Measurements from ENCODE around the gene CA12. TPM values are rescaled to one million over a fixed set of nuclear protein-coding genes. Genes with fewer than 3 reads are reported as not detected.

Gene CA12
- total RNA-seq, 1 experiment from 2014 or later, result 2.8 TPM

GRCh38 chr15:63379492-63380150, 2.0 kb downstream of the CA12 start (continued):
- no peak for TF ChIP-seq MAX (CRISPR knock-in tag; IDR thresholded peaks at IDR 0.05)
- TF ChIP-seq ESRRA (CRISPR knock-in tag; IDR thresholded peaks at IDR 0.05; ENCODE audit: borderline replicate concordance), result no peak
- TF ChIP-seq, protein P1, sequence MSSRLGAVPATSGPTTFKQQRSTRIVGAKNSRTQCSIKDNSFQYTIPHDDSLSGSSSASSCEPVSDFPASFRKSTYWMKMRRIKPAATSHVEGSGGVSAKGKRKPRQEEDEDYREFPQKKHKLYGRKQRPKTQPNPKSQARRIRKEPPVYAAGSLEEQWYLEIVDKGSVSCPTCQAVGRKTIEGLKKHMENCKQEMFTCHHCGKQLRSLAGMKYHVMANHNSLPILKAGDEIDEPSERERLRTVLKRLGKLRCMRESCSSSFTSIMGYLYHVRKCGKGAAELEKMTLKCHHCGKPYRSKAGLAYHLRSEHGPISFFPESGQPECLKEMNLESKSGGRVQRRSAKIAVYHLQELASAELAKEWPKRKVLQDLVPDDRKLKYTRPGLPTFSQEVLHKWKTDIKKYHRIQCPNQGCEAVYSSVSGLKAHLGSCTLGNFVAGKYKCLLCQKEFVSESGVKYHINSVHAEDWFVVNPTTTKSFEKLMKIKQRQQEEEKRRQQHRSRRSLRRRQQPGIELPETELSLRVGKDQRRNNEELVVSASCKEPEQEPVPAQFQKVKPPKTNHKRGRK (CRISPR knock-in tag; IDR thresholded peaks at IDR 0.05; ENCODE audit: borderline replicate concordance), result no peak
- TF ChIP-seq, protein P2, sequence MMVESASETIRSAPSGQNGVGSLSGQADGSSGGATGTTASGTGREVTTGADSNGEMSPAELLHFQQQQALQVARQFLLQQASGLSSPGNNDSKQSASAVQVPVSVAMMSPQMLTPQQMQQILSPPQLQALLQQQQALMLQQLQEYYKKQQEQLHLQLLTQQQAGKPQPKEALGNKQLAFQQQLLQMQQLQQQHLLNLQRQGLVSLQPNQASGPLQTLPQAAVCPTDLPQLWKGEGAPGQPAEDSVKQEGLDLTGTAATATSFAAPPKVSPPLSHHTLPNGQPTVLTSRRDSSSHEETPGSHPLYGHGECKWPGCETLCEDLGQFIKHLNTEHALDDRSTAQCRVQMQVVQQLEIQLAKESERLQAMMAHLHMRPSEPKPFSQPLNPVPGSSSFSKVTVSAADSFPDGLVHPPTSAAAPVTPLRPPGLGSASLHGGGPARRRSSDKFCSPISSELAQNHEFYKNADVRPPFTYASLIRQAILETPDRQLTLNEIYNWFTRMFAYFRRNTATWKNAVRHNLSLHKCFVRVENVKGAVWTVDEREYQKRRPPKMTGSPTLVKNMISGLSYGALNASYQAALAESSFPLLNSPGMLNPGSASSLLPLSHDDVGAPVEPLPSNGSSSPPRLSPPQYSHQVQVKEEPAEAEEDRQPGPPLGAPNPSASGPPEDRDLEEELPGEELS (CRISPR knock-in tag; IDR thresholded peaks at IDR 0.05), result no peak
- TF ChIP-seq NFYB (CRISPR knock-in tag; conservative IDR thresholded peaks at IDR 0.05; ENCODE audit: low read depth), result no peak
- TF ChIP-seq ZNF396 (CRISPR knock-in tag; IDR thresholded peaks at IDR 0.05; ENCODE audit: borderline replicate concordance), result no peak
- no peak for TF ChIP-seq MLX (CRISPR knock-in tag; IDR thresholded peaks at IDR 0.05)
- TF ChIP-seq GTF2I (CRISPR knock-in tag; conservative IDR thresholded peaks at IDR 0.05), result no peak
- TF ChIP-seq ETV6 (CRISPR knock-in tag; IDR thresholded peaks at IDR 0.05), result no peak
- TF ChIP-seq ZNF138 (CRISPR knock-in tag; conservative IDR thresholded peaks at IDR 0.05), result no peak
- no peak for TF ChIP-seq TCF7 (CRISPR knock-in tag; IDR thresholded peaks at IDR 0.05; ENCODE audit: low read depth)
- TF ChIP-seq MXD4 (CRISPR knock-in tag; IDR thresholded peaks at IDR 0.05; ENCODE audit: borderline replicate concordance), result no peak

DNA sequence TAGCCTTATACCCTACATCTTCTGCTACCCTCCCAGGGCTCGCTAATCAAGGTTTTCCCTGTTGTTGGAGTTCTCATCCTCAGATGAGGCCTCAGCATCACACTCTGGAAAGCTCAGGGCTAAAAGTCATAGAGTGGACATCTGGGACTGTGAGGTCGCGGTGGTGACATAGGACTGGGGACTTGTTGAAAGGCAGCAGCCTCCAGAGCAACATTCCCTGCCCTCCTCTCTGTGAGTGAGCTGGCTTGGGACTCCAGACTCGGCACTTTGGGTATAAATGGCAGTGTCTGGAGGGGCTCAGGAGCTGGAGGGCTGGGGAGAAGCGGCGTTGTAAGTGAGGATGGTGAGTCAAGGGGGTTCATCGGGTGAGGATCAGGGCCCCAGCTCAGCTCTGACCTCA, 2.7 kb downstream of the CA12 start:
- no peak overlapping the region for H3K27ac Mint-ChIP-seq
- peaks cover 52% of the 10 kb centered on the region for H3K27me3 Mint-ChIP-seq (ENCODE audit: low read depth)
- H3K9me3 Mint-ChIP-seq, result no peaks in the 10 kb centered on the region
- H3K36me3 Mint-ChIP-seq, result no peaks in the 10 kb centered on the region
- ATAC-seq (no peak), DNase-seq (ENCODE audit: low spot score) (no peak)
- no peak overlapping the region for H3K4me3 Mint-ChIP-seq
- no peak for TF ChIP-seq ZNF121 (CRISPR knock-in tag; IDR thresholded peaks at IDR 0.05)
- TF ChIP-seq FOXP1 (CRISPR knock-in tag; IDR thresholded peaks at IDR 0.05; ENCODE audit: borderline replicate concordance), result no peak
- no peak for TF ChIP-seq TCF7 (CRISPR knock-in tag; IDR thresholded peaks at IDR 0.05; ENCODE audit: low read depth)
- no peak for TF ChIP-seq MLX (CRISPR knock-in tag; IDR thresholded peaks at IDR 0.05)
- no peak for TF ChIP-seq ZNF396 (CRISPR knock-in tag; IDR thresholded peaks at IDR 0.05; ENCODE audit: borderline replicate concordance)
- TF ChIP-seq ZNF425 (CRISPR knock-in tag; conservative IDR thresholded peaks at IDR 0.05), result no peak
- TF ChIP-seq ATF3 (CRISPR knock-in tag; conservative IDR thresholded peaks at IDR 0.05), result no peak
- TF ChIP-seq ZBTB43 (CRISPR knock-in tag; IDR thresholded peaks at IDR 0.05), result no peak
- TF ChIP-seq CREB1 (CRISPR knock-in tag; IDR thresholded peaks at IDR 0.05), result no peak
- TF ChIP-seq, protein P3, sequence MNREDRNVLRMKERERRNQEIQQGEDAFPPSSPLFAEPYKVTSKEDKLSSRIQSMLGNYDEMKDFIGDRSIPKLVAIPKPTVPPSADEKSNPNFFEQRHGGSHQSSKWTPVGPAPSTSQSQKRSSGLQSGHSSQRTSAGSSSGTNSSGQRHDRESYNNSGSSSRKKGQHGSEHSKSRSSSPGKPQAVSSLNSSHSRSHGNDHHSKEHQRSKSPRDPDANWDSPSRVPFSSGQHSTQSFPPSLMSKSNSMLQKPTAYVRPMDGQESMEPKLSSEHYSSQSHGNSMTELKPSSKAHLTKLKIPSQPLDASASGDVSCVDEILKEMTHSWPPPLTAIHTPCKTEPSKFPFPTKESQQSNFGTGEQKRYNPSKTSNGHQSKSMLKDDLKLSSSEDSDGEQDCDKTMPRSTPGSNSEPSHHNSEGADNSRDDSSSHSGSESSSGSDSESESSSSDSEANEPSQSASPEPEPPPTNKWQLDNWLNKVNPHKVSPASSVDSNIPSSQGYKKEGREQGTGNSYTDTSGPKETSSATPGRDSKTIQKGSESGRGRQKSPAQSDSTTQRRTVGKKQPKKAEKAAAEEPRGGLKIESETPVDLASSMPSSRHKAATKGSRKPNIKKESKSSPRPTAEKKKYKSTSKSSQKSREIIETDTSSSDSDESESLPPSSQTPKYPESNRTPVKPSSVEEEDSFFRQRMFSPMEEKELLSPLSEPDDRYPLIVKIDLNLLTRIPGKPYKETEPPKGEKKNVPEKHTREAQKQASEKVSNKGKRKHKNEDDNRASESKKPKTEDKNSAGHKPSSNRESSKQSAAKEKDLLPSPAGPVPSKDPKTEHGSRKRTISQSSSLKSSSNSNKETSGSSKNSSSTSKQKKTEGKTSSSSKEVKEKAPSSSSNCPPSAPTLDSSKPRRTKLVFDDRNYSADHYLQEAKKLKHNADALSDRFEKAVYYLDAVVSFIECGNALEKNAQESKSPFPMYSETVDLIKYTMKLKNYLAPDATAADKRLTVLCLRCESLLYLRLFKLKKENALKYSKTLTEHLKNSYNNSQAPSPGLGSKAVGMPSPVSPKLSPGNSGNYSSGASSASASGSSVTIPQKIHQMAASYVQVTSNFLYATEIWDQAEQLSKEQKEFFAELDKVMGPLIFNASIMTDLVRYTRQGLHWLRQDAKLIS (CRISPR knock-in tag; IDR thresholded peaks at IDR 0.05; ENCODE audit: borderline replicate concordance), result no peak
- ChIA-PET CTCF (interaction anchor here (0.6 kb wide), 1 partner anchor 442 kb away, joined by 5 read pairs; no protein-coding TSS in a partner anchor), POLR2A (no interaction called here)
- H3K4me1 Mint-ChIP-seq, result peaks cover 45% of the 10 kb centered on the region
